Measurements from ENCODE around the gene HOATZ. TPM values are rescaled to one million over a fixed set of nuclear protein-coding genes. Genes with fewer than 3 reads are reported as not detected.

HOATZ gene
- total and polyA plus RNA-seq, 2 of the 13 experiments (the other 11 are each of a cell fraction or from before 2014, with no cell fraction given) = not detected

- H3K79me2 ChIP-seq (ENCODE audit: insufficient read depth, low read length) = no peaks in the 10 kb centered on the region
- ATAC-seq (no peak), FAIRE-seq (no peak), DNase-seq (ENCODE audit: low spot score) (no peak)
- H4K20me1 ChIP-seq (ENCODE audit: insufficient read depth, low read length) = no peaks in the 10 kb centered on the region
- 54% methylated on average over 11 of the region's 11 CpGs for WGBS (ENCODE audit: low lambda C conversion rate)
- peaks cover 6% of the 10 kb centered on the region; the same call in 1 of the 2 replicates for H3K9me3 ChIP-seq (ENCODE audit: low read length)
- no peak overlapping the region for H3K9ac ChIP-seq (ENCODE audit: insufficient read depth, low read depth, low read length)
- TF ChIP-seq TEF (CRISPR knock-in tag; IDR thresholded peaks at IDR 0.05) = no peak
- TF ChIP-seq EZH2 (conservative IDR thresholded peaks at IDR 0.05; ENCODE audit: low read depth, low read length) = no peak
- TF ChIP-seq POLR2AphosphoS2 (IDR thresholded peaks at IDR 0.05; ENCODE audit: low read depth, low read length) = no peak
- no peak for TF ChIP-seq ZNF615 (CRISPR knock-in tag; IDR thresholded peaks at IDR 0.05; ENCODE audit: borderline replicate concordance)
- no peak for TF ChIP-seq ELF1 (CRISPR knock-in tag; IDR thresholded peaks at IDR 0.05)
- TF ChIP-seq DRAP1 (CRISPR knock-in tag; IDR thresholded peaks at IDR 0.05) = no peak
- TF ChIP-seq ERF (CRISPR knock-in tag; IDR thresholded peaks at IDR 0.05) = no peak
- no peak for TF ChIP-seq ZNF263 (CRISPR knock-in tag; IDR thresholded peaks at IDR 0.05)
- no peak for TF ChIP-seq ZNF790 (CRISPR knock-in tag; IDR thresholded peaks at IDR 0.05; ENCODE audit: borderline replicate concordance)
- TF ChIP-seq TGIF2 (CRISPR knock-in tag; IDR thresholded peaks at IDR 0.05) = no peak
- TF ChIP-seq YY1 (IDR thresholded peaks at IDR 0.05; ENCODE audit: insufficient read depth, insufficient replicate concordance, low read depth, low read length) = no peak
- no peak for TF ChIP-seq IRX3 (CRISPR knock-in tag; IDR thresholded peaks at IDR 0.05; ENCODE audit: borderline replicate concordance, low read depth)
- TF ChIP-seq ZNF780A (CRISPR knock-in tag; IDR thresholded peaks at IDR 0.05) = no peak
- TF ChIP-seq ZSCAN20 (CRISPR knock-in tag; IDR thresholded peaks at IDR 0.05; ENCODE audit: borderline replicate concordance) = no peak
- TF ChIP-seq ZNF557 (CRISPR knock-in tag; IDR thresholded peaks at IDR 0.05) = no peak
- CTCF ChIA-PET (ENCODE audit: low intra/inter-chr PET ratio, low total read pairs) = no interaction called here
- BruUV-seq (replicated peaks) = no TSS peak
- H3K4me3 ChIP-seq (replicated peaks in 1 of 3; ENCODE audit: insufficient read depth in 1 of 3, low read depth in 2 of 3, low read length in 3 of 3) = no peak overlapping the region
- H3K27me3 ChIP-seq (ENCODE audit: control insufficient read depth in 1 of 2, insufficient read depth in 2 of 2, low read length in 2 of 2) = no peaks in the 10 kb centered on the region
- intact Hi-C loops (cut with micrococcal nuclease; ENCODE audit: unreplicated experiment) (loop anchor here (5.0 kb wide), 1 partner anchor 108 kb away; no protein-coding TSS in a partner anchor), in situ Hi-C loops (cut with HindIII; ENCODE audit: extremely low pct_ligation_motif_present, low pct_unique_long_range_greater_than_20kb) (no loop called here)
- no peaks in the 10 kb centered on the region for H3K36me3 ChIP-seq (replicated peaks in 1 of 2; ENCODE audit: control insufficient read depth in 1 of 2, insufficient read depth in 2 of 2, low read length in 2 of 2)
- peaks cover 35% of the 10 kb centered on the region for H3K4me1 ChIP-seq (ENCODE audit: insufficient read depth, low read length)
- POLR2A ChIA-PET = no interaction called here
- no peak overlapping the region for H3K4me2 ChIP-seq (ENCODE audit: low read depth, low read length)
- no peak overlapping the region for H3K27ac ChIP-seq (ENCODE audit: extremely low read length, insufficient read depth, low read length)
- H2AFZ ChIP-seq (ENCODE audit: low read length) = no peak overlapping the region
Measured at GRCh38 chr11:111559800-111560464, 45.4 kb downstream of the HOATZ start.
